ENCODE data around the gene RTN1. TPM values are rescaled to one million over a fixed set of nuclear protein-coding genes. Genes with fewer than 3 reads are reported as not detected.

Gene RTN1
- total and polyA plus RNA-seq, 2 experiments from 2014 or later, result 4.2 to 4.3 TPM

- TF ChIP-seq, protein P1, sequence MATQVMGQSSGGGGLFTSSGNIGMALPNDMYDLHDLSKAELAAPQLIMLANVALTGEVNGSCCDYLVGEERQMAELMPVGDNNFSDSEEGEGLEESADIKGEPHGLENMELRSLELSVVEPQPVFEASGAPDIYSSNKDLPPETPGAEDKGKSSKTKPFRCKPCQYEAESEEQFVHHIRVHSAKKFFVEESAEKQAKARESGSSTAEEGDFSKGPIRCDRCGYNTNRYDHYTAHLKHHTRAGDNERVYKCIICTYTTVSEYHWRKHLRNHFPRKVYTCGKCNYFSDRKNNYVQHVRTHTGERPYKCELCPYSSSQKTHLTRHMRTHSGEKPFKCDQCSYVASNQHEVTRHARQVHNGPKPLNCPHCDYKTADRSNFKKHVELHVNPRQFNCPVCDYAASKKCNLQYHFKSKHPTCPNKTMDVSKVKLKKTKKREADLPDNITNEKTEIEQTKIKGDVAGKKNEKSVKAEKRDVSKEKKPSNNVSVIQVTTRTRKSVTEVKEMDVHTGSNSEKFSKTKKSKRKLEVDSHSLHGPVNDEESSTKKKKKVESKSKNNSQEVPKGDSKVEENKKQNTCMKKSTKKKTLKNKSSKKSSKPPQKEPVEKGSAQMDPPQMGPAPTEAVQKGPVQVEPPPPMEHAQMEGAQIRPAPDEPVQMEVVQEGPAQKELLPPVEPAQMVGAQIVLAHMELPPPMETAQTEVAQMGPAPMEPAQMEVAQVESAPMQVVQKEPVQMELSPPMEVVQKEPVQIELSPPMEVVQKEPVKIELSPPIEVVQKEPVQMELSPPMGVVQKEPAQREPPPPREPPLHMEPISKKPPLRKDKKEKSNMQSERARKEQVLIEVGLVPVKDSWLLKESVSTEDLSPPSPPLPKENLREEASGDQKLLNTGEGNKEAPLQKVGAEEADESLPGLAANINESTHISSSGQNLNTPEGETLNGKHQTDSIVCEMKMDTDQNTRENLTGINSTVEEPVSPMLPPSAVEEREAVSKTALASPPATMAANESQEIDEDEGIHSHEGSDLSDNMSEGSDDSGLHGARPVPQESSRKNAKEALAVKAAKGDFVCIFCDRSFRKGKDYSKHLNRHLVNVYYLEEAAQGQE (IDR thresholded peaks at IDR 0.05; ENCODE audit: unreplicated experiment), result no peak
- no peak for TF ChIP-seq CTCF (conservative IDR thresholded peaks at IDR 0.05; ENCODE audit: low read depth in 2 of 2)
Observed at GRCh38 chr14:59588101-59588500, 282.5 kb downstream of the RTN1 start (continued).

DNA sequence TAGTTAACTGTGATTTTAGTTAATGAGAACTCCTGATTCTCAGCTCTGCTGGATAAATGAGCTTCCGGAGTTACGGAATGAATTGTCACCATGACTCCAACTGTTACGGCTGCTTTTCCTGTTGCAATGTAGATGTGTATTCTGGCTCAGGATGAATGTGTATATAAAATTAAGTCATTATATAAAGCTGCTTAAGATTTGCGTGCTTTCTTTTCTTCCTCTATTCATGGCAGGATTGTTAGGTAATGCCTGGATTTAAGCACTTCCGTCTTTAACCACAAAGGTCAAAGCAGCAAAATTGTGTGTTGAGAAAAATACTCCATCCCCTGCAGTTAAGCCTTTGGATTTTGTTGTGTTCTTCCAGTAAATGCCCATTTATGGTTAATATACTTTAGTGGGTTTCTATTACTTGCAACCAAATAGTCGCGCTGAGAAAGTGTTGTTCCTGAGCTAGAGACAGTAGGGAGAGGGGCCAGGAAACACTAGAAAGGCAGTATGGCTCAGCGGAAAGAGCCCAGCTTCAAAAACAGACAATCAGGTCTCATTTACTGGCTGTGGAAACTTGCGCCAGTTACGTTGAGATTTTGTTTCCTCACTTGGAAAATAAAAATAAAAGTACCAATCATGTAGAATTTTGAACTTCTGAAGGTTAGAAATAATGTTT, 284.6 kb downstream of the RTN1 start:
- Histone ChIP-seq H3K79me2 (replicated peaks; ENCODE audit: insufficient read depth) (no peaks in the 10 kb centered on the region), H3F3A (replicated peaks; ENCODE audit: low read depth) (no peaks in the 10 kb centered on the region), H3K27ac (ENCODE audit: low read depth) (no peak overlapping the region), H3K9me2 (ENCODE audit: insufficient read depth) (no peaks in the 10 kb centered on the region), H3K36me3 (ENCODE audit: insufficient read depth) (no peaks in the 10 kb centered on the region), H2AFZ (0 out of 2 replicates have a peak overlapping the region, but pooled peaks have one; percentile 21), H3K27me3 (ENCODE audit: insufficient read depth) (no peaks in the 10 kb centered on the region), H4K20me1 (replicated peaks; ENCODE audit: insufficient read depth) (no peaks in the 10 kb centered on the region), H3K4me2 (no peak overlapping the region), H3K4me1 (ENCODE audit: insufficient read depth) (no peaks in the 10 kb centered on the region), H3K4me3 (no peak overlapping the region)
- Mint-ChIP-seq H3K27me3 (ENCODE audit: insufficient read depth, low read depth, poor library complexity) (no peaks in the 10 kb centered on the region), H3K4me3 (no peak overlapping the region), H3K27ac (no peak overlapping the region), H3K4me1 (no peaks in the 10 kb centered on the region), H3K36me3 (ENCODE audit: low read depth) (no peaks in the 10 kb centered on the region), H3K9me3 (no peaks in the 10 kb centered on the region; the same call in 2 of the 3 replicates)
- ATAC-seq (no peak), DNase-seq (ENCODE audit: low spot score) (no peak)
- TF ChIP-seq CTCF (conservative IDR thresholded peaks at IDR 0.05; ENCODE audit: low read depth in 2 of 2) (no peak), ZNF331 (CRISPR knock-in tag; IDR thresholded peaks at IDR 0.05; ENCODE audit: low read depth) (no peak), POLR2AphosphoS5 (IDR thresholded peaks at IDR 0.05; ENCODE audit: low read depth) (no peak), NANOG (IDR thresholded peaks at IDR 0.05; ENCODE audit: borderline replicate concordance) (no peak), STAT1 (IDR thresholded peaks at IDR 0.05; ENCODE audit: unreplicated experiment) (no peak), ZNF114 (CRISPR knock-in tag; IDR thresholded peaks at IDR 0.05) (no peak), CREB1 (CRISPR knock-in tag; IDR thresholded peaks at IDR 0.05; ENCODE audit: low read depth) (no peak), EZH2 (IDR thresholded peaks at IDR 0.05; ENCODE audit: low read depth, unreplicated experiment) (no peak), JUNB (IDR thresholded peaks at IDR 0.05; ENCODE audit: unreplicated experiment) (no peak)
- TF ChIP-seq, protein P1 (IDR thresholded peaks at IDR 0.05; ENCODE audit: unreplicated experiment), result no peak
